ENCODE results near the gene SRRM2.
A peak's percentile ranks its signal among the peaks of the same experiment; 100 is the strongest.
"Not testable (repeated sequence)": the region's sequence is repeated elsewhere in the genome, so short reads cannot be mapped to it uniquely, and the experiment has no call there.

SRRM2 gene

DNA sequence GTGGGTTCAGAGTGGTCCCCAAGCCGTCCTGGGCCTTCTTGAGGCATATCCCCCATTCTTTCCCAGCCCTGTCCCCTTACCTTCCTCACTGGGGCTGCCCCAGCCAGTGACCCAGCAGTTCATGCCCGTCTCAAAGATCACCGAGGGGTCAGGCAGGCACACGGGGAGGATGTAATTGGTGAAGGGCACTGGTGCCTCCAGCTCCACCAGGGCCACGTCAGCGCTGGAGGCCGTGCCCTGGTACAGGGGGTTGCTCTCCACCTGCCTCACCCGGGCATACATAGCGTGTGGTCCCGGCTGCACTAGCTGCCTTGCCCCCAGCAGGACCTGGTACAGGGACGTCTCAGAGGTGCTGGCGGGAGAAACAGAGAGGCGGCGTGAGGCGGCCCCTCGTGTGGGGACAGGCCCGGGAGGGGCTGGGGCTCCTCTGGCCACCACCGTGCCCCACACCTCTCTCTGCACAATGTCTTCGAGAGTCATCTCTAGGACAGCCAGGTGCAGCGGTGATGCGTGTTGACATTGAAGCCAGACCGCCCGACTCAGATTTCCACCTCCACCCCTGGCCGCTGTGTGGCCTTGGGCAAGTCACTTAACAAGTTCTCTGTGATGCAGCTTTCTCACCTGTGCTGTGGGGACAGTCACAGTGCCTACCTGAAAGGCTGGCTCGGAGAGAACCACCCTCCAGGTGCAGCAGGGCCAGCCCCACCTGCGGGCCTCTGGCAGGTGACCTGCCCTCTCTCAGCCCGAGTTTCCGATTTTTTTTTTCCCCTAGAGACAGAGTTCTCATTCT lies 38.3 kb upstream of the SRRM2 start:
- DNase-seq (ENCODE audit: extremely low read depth in 1 of 2, low read depth in 1 of 2) = no peak

DNA sequence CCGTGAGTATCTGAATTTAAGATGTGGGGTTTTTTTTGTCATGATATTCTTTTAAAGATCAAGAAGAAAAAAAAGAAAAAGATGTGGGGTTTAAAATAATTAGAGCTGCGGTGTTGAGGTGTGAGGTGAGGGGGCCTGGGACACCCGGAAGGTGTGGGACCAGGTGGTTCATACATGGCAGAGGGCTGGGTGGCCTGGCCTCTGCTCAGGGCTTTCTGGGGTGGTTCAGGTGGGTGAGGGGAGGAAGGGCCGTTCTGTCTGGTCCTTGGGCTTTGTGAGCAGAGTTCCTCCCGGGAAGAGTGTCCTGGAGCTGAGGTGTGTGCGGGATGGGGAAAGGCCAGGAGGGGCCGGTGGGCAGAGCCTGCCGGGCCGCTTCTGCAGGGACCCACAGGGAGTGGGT lies 37.4 kb upstream of the SRRM2 start:
- no peak for DNase-seq (ENCODE audit: extremely low read depth in 1 of 2, low read depth in 1 of 2)

DNA sequence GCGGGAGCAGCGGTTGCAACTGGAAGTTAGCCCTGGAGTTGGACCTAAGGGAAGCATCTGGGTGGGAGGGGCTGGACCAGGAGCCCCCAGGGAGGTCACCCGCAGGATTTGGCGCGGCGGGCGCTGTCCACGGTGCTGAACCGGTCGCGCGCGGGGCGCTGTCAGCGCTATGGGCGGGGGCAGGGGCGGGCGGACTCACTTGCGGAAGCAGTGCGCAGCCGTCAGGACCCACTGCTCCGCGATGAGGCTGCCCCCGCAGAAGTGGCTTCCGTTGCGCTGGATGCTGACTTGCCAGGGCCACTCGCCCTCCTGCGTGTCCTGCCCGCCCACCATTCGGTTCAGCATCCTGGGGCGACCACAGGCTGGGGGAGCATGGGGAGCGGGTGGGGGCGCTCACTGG lies 36.9 kb upstream of the SRRM2 start:
- peak; percentile 61 to 76 for DNase-seq (ENCODE audit: extremely low read depth in 1 of 2, low read depth in 1 of 2)

DNA sequence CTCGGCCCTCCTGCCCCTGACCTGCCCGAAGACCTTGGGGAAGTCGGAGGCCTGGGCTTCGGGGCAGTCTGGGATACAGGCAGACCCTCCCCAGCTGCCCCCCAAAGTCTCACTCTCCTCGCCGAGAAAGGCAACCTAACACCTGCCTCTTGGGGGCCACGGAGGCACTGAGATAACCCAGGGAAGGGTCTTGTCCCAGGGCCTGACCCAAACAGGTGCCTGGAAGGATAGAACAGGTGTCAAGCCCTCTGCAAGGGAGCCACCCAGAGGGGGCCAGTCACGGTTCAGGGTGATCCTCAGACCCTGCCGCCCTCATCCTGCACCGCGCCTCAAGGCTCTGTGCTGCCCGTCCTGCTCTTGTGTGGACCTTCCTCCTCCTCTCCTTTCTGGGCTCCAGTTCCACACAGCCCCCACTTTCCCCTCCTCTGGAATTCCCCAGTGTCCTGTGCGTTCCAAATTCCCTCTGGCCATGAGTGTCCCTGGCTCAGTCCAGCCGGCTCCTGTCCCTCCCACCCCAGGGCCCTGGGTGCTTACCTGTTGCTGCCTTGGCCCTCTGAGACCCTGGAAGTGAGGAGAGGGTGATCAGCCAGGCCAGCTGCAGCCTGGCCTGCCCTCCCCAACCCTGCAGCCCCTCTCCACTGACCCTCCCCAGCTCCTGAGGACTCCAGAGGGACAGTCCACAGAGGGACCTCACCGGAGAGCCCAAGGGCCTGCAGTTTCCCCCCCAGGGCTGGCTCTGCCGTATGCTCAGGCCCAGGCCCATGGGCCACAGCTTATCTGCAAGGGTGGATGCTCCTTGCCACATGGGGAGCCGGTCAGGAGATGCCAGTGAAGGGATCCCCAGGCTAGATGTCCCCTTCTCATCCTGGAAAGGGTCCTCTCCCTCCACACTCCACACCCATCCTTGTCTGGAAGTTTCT lies 36.2 kb upstream of the SRRM2 start:
- no peak for DNase-seq (ENCODE audit: extremely low read depth in 1 of 2, low read depth in 1 of 2)

DNA sequence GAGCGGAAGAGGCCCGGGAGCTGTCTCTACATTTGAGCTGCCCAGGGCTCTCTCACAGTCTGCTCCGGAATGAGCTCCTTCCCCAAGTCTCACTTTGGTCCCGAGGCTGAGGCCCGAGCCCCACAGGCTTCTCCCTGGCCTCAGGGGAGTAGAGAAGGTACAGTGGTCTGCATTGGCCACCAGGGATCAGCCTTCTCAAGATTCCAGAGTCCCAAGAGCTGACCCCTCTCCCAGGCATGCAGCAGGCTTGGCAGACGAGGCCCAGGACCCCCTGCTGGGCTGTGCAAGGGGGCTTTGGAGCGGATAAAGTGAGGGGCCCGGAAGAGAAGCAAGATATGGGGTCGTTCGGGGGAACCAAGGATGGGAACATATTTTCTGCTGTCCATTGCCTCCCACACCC lies 35.5 kb upstream of the SRRM2 start:
- DNase-seq (ENCODE audit: extremely low read depth in 1 of 2, low read depth in 1 of 2) = no peak

DNA sequence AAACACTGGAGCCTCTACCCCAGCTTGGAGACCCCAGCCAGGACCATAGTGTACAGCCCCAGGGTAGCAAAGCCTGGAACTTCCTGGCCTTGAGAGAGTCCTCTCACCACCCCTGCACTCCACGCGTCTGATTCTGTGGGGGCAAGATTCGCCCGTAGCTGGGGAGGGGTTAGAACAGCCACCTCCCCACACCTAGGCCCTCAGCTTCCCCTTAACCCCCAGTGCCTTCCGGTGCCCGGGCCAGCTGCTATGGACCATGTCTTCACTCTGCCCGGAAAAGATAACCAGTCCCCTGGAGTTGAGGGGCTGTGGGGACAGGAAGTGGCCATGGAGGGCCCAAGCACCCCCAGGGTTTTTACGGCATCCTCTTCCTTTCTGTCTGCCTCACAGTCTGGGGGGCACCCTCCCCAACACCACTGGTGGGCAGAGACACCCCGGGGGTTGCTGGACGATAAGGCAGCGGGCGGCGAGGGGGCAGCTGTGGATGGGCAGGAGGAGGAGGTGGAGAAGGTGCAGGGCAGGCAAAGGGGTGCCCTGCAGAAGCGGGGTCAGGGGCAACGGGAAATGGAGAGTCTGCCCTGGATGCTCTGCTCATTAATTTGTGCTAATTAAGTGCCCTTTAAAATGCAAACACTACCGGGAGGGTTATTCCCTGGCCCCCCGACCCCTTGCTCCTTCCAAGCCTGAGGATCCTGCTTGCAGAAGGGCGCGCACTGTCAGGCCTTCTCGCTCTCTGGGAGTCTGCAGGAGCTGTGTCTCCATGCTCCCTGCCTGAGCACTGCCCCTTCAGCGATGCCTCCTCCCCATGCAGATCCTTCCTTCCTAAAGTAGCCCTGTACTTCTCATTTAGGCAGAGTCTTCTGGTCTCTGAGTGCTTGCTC lies 34.8 kb upstream of the SRRM2 start:
- DNase-seq (ENCODE audit: extremely low read depth in 1 of 2, low read depth in 1 of 2) = no peak

DNA sequence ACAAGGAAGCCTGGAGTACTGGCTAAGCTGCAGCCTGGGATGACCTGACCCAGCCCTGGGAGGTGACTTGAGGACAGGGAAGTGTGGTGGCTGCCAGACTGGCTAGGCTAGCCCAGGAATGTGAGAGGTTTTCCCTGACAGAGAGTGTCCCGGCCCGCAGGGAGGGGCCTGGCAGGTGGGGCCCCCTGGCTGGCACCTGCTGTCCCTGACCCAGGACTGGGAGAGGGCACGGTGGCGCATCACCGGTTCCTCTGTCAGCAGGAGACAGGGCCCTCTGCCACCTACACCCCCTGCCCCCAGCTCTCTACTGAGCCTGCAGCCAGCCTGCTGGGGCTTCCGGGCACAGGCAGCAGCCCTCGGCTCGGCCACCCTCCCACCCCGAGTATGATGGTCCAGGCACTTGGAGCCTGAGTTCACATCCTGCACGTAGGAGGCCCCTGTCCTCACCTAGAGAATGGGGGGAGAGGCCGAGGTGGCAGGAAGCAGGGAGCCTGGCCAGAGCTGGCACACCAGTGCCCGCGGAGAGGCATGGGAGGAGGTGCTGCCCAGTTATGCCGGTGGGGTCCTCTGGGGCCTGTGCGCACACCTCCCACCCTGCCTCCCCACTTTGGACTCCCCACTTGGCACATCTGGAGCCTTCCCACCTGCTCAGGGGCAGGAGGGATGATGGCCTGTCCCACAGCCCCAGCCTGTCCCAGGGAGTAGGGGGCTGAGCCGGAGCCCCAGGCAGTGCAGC lies 32.9 kb upstream of the SRRM2 start:
- DNase-seq (ENCODE audit: extremely low read depth in 1 of 2, low read depth in 1 of 2) = no peak

DNA sequence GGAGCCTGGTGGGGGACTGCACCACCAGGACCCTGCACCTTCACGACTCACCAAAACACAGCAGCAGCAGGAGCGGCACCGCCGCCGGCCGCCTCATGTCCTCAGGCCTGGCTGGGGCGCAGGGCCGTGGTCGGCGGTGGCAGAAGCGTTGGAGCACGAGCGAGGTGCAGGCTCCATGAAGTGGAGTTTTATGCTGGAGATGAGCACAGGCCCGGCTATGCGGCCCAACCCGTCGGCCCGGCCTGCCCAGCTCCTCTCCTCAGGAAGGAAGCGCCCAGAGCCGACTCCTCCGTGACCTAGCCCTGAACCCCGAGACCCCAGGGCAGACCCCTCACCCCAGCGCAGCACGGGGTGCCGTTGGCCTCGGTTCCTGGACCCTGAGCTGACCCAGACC lies 32.4 kb upstream of the SRRM2 start, which contains the start of gene PRSS27:
Gene PRSS27 (minus strand): TSS at position 161 of the 394 bp plus-strand sequence. CDS start 64 bp downstream, at position 97.
- DNase-seq (ENCODE audit: extremely low read depth in 1 of 2, low read depth in 1 of 2) = no peak

DNA sequence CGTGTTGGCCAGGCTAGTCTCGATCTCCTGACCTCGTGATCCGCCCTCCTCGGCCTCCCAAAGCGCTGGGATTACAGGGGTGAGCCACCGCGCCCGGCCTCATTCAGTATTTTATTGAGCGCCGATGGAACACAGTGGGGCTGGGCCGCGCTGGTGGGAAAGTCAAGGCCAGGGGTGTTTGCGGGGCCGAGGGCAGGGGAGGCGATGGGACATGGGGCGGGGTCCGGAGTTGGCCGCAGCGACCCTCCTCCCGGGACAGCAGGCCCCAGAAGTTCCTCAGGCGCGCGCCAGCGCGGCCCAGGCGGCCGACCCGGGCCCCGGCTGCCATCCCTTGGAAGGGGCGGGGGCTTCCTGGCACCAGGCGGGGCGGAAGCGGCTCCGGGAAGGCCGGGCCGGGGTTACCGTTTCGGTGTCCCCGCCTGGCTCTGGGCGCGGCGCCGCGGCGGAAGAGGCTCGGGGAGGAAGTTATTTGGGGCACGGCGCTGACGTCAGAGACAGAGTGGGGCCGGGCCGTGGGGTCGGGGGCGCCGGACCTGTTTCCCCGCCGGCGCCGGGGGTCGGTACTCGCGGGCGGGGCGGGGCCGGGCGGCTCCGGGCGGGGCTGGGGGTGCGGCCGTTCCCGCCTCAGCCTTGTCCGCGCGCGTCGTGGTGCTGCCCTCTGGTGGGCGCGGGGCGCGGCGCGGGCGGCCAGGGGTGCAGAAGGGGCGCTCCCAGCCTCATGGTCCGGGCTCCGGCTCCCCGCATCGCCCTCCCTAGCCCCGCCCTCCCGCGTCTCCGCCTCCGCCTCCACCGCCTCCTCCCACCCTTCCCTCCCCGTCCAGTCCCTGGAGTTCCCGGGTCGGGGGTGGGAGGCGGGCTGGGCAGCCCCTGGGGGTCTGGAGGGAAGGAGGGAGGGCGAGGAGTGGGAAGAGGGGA lies 31.5 kb upstream of the SRRM2 start:
- DNase-seq (ENCODE audit: extremely low read depth in 1 of 2, low read depth in 1 of 2) = peak; percentile 61 to 68

DNA sequence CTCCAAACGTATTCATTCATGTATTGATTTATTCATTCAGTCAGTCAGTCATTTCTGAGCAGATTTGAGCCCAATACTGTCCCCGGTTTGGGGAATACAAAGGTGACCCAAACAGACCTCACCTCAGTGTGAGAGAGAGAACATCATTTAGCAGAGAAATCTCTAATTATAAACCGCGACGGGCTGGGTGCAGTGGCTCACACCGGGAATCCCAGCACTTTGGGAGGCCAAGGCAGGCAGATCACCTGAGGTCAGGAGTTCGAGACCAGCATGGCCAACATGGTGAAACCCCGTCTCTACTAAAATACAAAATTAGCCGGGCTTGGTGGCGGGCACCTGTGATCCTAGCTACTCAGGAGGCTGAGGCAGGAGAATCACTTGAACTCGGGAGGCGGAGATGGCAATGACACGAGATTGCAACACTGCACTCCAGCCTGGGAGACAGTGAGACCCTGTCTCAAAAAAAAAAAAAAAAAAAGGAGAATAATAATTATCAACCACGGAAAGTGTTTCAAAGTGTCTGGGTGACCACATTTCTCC lies 30.7 kb upstream of the SRRM2 start:
- not testable (repeated sequence) for DNase-seq (ENCODE audit: extremely low read depth in 1 of 2, low read depth in 1 of 2)

DNA sequence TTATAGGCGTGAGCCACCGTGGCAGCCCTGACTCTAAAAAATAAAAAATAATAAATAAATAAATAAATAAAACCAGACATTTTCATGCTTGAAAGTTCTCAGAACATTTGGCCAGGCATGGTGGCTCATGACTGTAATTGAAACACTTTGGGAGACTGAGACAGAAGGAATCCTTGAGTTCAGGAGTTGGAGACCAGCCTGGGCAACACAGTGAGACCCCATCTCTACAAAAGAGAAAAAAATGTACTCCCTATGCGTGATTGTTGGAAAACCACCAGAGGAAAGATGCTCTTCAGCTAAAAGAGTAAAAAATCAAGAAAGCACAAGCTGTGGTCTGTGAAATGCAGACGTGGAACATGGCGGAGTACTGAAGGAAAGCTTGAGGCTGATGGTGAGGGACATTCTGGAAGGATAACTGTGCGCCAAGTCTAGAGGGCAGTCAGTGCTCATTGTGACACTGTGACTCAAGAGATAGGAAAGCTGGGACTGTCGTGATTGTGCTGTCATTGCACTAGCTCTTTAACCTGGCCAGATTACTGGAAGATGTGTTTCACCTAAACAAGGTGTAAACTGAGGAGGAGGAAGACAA lies 28.3 kb upstream of the SRRM2 start:
- no peak for DNase-seq (ENCODE audit: extremely low read depth in 1 of 2, low read depth in 1 of 2)

DNA sequence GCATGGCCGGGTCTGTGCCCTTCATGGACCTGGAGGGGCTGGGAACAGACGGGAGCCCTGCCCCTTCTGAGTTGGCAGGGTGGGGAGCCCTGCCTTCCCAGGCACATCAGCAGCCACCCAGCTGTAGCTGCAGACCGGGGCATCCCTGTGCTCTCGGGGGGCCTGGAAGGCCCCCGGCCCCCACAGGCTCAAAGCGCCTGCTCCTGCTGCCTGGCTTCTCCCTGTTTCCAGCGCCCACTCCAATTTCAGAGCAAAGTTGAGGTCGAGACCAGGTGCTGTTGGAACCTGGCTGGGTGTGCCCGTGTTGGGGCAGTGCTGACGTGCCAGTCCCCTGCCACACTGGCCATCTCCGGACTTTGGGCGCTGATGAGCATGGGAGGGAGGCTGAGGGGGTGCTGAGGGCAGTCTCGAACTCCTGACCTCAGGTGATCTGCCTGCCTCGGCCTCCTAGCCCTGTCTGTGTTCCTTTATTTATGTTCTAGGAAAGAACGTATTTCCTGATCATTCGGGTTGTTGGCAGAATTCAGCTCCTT lies 27.6 kb upstream of the SRRM2 start:
- DNase-seq (ENCODE audit: extremely low read depth in 1 of 2, low read depth in 1 of 2) = no peak

DNA sequence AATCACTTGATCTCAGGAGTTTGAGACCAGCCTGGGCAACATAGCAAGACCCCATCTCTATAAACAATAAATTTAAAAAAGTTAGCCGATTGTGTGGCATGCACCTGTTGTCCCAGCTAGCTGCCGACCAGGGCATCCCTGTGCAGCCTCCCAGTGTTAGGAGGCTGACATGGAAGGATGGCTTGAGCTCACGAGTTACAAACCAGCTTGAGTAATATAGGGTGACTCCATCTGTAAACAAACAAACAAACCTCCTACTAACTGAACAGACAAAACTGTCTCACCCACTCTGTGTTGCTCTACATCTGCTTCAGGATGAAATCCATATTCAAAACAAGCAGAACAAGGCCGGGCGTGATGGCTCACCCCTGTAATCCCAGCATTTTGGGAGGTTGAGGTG lies 25.5 kb upstream of the SRRM2 start:
- DNase-seq (ENCODE audit: extremely low read depth in 1 of 2, low read depth in 1 of 2) = no peak

DNA sequence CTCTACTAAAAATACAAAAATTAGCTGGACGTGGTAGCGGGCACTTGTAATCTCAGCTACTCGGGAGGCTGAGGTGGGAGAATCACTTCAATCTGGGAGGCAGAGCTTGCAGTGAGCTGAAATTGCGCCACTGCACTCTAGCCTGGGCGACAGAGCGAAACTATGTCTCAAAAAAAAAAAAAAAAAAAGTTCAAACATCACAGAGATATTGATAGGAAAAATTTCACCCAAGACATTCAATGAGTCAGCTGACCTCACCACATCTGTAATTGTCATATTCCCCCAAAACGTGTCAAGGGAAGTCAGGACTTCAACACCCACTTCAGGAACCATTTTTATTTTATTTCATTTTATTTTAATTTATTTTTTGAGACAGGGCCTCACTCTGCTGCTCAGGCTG lies 24.4 kb upstream of the SRRM2 start:
- DNase-seq (ENCODE audit: extremely low read depth in 1 of 2, low read depth in 1 of 2) = no peak

DNA sequence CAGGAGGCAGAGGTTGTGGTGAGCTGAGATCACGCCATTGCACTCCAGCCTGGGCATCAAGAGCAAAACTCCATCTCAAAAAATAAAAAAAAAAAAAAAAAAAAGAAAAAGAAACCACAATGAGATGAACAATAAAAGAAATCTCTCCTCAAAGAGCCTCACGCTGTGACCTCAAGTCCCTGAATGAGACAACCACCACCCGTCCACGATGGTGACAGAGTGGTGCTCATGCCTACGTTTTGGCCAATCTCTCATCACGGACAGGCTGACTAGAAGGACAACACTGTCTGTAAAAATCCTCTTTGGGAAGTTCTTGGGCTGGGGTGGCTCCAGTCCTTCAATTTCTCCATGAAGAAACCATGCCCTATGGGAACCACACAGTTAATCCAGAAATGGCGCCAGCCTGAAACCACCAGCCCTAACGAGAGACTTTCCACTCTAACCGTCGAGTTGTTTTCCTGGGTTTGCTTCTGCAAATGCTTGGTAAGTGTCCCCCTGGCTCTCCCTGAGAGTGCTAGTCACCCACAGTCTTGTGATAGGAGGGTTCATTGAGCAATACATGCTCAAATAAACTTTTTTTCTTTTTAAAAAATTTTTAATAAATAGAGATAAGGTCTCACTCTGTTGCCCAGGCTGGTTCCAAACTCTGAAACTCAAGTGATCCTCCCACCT lies 17.5 kb upstream of the SRRM2 start:
- no peak for DNase-seq (ENCODE audit: extremely low read depth in 1 of 2, low read depth in 1 of 2)

DNA sequence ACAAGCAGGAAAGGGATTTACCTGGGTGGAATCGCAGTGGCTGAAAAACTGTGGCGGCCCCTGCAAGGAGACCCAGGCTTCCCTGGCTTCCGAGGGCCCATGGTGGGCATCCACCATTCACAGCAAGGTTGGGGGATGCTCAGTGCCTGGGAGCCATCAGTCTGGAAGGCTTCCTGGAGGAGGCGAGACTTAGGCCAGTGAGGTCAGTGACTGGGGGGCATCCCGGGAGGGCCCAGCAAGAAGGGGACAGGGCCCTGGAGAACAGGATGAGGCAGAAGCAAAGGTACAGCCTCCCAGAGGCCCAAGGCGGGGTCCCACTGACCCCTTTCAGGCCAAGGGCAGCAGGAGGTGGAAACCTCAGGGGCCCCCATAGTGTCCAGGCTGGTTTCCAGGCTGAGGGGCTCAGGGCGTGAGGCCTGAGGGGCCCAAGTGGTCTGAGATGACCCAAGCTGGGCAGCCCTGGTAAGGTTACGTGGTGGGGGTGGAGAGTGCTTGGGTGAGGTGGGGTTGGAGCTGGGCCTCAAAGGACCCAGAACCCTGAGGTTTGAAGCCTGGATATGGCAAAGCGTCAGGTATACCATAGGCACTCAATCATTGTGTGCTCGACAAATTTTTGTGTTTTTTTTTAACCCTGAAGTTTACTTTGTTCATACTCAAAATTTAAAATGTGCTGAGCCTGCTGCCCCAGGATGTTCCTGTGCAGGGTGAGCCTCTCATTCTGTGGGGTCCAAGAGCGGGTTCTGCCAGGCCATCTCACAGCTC lies 15.8 kb upstream of the SRRM2 start:
- no peak for DNase-seq (ENCODE audit: extremely low read depth in 1 of 2, low read depth in 1 of 2)

DNA sequence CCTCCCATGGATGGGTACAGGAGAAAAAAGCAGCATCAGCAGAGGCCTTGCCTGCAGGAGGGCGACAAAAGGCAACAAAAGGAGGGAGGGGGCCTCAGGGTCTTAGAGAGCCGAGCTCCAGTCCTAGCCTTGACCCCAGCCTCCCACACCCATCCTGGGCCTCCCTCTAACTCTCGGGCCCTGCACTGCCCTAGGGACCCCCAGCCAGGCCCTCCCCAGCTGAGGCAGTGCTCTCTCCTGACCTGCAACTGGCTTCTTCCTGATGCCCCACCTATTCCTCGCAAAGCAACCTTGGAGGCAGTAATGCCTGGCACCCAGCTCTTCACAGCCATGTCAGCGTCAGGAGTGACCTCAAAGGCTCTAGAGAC lies 15.2 kb upstream of the SRRM2 start:
- DNase-seq (ENCODE audit: extremely low read depth in 1 of 2, low read depth in 1 of 2) = no peak

Measured in activated CD8-positive, alpha-beta memory T cell treated with anti-CD3 and anti-CD28 coated beads for 1 hour (primary cell).